BJ (cell line): ENCODE measurements around the gene SLC7A6OS. TPM values are rescaled to one million over a fixed set of nuclear protein-coding genes. Genes with fewer than 3 reads are reported as not detected.

Source experiments
- CTCF ChIA-PET: fragments of 350-600 bp; formaldehyde crosslinking; extraction: SDS; loops from one replicate; lab custom pipeline; 2021; ENCODE audit warnings: antibody characterized with exemption, inconsistent platforms; lab: Yijun Ruan, JAX
- POLR2A ChIA-PET: fragments of 300-600 bp; sonication (Branson Sonifier 250); formaldehyde crosslinking; extraction: SDS; loops from one replicate; lab custom pipeline; 2021; ENCODE audit warnings: antibody characterized with exemption; lab: Charles Lee
- DNase-seq: peaks from one replicate; pipeline ENCODE4 v3.0.0-alpha.2; 2011; ENCODE audit warnings: low read depth
- H3K27me3 ChIP-seq: 2 replicates; pipeline ENCODE4 v1.6.0; 2011; ENCODE audit warnings: low read length; ENCODE audit not compliant: control insufficient read depth, insufficient read depth
- H3K36me3 ChIP-seq: 2 replicates; pipeline ENCODE4 v1.5.1; 2011; ENCODE audit warnings: low read length; ENCODE audit not compliant: control insufficient read depth, insufficient read depth
- H3K4me3 ChIP-seq: 2 replicates; pipeline ENCODE4 v1.5.1; 2011; ENCODE audit warnings: low read depth, mild to moderate bottlenecking, control low read depth, low read length
- polyA plus RNA-seq: library from polyadenylated mRNA; depleted of rRNA; stranded (reverse); fragments of >200 nt; gene quantifications from 2 replicates; pipeline ENCODE4 v1.2.3, GENCODE V29; 2011
- TF ChIP-seq, protein P1 (sequence below): IDR thresholded peaks from 2 replicates; pipeline ENCODE4 v1.5.1; 2011; ENCODE audit warnings: low read depth, mild to moderate bottlenecking, control low read depth, inconsistent platforms, low read length, moderate library complexity; ENCODE audit not compliant: insufficient read depth

The SLC7A6OS gene
- polyA plus RNA-seq, 1 experiment: 5.3 TPM

DNA sequence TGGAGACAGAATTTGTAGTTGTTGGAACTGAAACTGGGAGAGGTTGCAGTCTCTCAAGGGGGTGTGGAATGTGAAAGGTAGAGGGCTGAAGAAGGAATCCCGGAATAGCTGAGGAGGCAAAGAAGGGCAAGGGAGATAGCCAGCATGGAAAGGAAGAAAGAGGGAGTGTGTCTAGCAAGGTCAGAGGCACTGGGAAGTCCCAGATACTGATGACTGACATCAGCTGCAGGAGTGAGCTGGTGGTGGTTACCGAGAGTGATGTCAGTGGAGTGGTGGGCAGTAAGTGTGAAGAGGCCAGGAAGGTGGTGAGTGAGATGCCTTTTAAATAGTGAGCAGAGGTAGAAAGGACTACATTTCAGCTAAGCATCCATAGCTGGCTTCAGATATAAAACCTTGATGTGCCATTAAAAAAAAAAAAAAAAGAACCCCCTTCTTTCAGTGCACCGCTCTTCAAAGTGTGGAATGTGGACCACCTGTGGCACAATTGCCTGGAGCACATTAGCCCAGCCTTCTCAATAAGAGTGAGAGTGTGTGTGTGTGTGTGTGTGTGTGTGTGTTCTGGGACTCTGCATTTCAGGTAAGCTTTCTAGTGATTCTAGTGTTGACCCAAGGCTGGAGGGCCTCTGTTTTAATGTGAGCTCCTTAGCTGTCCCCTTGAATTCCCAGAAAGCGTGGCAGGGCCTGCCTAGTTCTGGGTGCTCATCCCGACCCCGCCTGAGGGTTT, 8.6 kb upstream of the SLC7A6OS start:
- no peak for DNase-seq
- Histone ChIP-seq H3K27me3 (no peaks in the 10 kb centered on the region), H3K36me3 (peaks cover 11% of the 10 kb centered on the region), H3K4me3 (no peak overlapping the region)
- TF ChIP-seq, protein P1, sequence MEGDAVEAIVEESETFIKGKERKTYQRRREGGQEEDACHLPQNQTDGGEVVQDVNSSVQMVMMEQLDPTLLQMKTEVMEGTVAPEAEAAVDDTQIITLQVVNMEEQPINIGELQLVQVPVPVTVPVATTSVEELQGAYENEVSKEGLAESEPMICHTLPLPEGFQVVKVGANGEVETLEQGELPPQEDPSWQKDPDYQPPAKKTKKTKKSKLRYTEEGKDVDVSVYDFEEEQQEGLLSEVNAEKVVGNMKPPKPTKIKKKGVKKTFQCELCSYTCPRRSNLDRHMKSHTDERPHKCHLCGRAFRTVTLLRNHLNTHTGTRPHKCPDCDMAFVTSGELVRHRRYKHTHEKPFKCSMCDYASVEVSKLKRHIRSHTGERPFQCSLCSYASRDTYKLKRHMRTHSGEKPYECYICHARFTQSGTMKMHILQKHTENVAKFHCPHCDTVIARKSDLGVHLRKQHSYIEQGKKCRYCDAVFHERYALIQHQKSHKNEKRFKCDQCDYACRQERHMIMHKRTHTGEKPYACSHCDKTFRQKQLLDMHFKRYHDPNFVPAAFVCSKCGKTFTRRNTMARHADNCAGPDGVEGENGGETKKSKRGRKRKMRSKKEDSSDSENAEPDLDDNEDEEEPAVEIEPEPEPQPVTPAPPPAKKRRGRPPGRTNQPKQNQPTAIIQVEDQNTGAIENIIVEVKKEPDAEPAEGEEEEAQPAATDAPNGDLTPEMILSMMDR: no peak
- ChIA-PET POLR2A (no interaction called here), CTCF (interaction anchor here (0.9 to 13.5 kb wide), 3 partner anchors 9 to 61 kb away, joined by 4 to 310 read pairs (median 4); partner anchors contain the start of genes PRMT7, SLC7A6 and SLC7A6OS)

DNA sequence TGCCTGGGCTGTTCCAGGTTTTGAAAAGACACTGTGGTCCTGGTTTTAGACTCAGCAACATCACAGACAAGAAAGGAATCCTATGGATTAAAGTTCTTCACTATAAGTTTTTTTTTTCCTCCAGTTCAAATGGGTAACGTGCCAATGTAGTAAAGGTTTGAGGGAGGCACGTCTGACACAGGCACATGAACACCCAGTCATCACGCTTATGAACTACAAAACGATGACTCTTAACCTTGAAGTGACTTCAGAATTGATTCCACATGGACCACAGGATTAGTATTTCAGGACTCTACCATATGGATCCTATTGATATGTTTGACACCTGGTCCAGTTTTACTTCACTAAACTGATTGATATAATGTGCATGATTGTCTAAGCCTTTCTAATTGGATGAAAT, 2.4 kb upstream of the SLC7A6OS start:
- TF ChIP-seq, protein P1: no peak
- DNase-seq: no peak
- ChIA-PET POLR2A (no interaction called here), CTCF (no interaction called here)
- H3K4me3 ChIP-seq: no peak overlapping the region
- peaks cover 7% of the 10 kb centered on the region for H3K36me3 ChIP-seq
- H3K27me3 ChIP-seq: no peaks in the 10 kb centered on the region

DNA sequence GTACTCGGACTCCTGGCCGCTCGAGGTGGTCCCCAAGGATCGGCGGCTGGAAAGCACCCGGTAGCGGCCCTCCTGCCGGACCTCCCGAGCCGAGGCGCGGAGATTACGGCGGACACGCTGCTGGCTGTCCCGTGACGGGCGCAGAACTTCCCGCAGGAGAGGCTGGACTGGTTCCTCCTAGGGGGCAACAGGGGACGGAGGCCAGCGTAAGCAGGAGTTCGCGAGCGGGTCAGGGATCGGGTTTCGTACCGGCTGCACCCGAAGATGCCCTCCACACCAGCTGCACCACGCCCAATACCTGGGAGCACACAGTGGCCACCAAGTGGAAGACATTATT, 341 bp downstream of the SLC7A6OS start:
- H3K27me3 ChIP-seq: no peaks in the 10 kb centered on the region
- POLR2A ChIA-PET: interaction anchor here (1.0 kb wide), 2 partner anchors 46 to 52 kb away, joined by 3 to 4 read pairs; partner anchors contain the start of gene SLC7A6
- no peak for DNase-seq
- peaks cover 2% of the 10 kb centered on the region for H3K36me3 ChIP-seq
- peak overlapping the region; percentile 98 for H3K4me3 ChIP-seq
- TF ChIP-seq, protein P1: no peak
- CTCF ChIA-PET: interaction anchor here (0.7 to 2.4 kb wide), 11 partner anchors 10 to 52 kb away, joined by 3 to 22 read pairs (median 4); partner anchors contain the start of gene SLC7A6

DNA sequence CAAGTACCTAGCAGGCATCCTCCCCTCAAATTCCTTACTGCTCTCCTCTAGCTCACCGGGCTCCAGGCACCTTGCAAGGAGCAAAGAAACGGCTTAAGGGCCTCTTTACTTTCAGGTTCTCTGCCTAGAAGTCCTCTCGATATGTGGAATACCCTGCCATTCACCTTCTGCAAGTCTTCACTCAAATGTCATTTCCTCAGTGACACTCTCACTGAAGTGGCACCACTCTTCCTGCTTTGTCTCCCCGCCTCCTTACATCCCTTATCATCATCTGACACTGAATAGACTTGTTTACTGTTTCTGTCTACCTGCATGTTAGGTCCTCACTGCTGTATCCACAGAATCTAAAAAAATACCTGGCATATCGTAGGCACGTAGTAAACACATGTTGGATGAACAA, 947 bp downstream of the SLC7A6OS start:
- peaks cover 2% of the 10 kb centered on the region for H3K36me3 ChIP-seq
- peak overlapping the region; percentile 98 for H3K4me3 ChIP-seq
- H3K27me3 ChIP-seq: no peaks in the 10 kb centered on the region
- ChIA-PET CTCF (interaction anchor here (2.6 kb wide), 1 partner anchor 48 kb away, joined by 10 read pairs; no protein-coding TSS in a partner anchor), POLR2A (no interaction called here)
- DNase-seq: no peak
- TF ChIP-seq, protein P1: no peak

DNA sequence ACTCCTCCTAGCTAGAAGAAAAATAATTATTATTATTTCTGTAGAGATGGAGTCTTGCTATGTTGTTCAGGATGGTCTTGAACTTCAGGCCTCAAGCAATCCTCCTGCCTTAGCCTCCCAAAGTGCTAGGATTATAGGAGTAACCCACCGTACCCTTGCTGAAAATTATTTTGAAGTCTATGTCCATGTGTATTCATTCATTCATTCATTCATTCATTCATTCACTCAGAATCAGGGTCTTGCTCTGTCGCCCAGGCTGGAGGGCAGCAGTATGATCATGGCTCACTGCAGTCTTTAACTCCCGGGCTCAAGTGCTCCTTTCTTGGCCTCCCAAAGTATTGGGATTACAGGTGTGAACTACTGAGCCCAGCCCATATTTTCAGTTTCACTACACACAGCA, 4.1 kb downstream of the SLC7A6OS start:
- POLR2A ChIA-PET: no interaction called here
- DNase-seq: no peak
- TF ChIP-seq, protein P1: no peak
- Histone ChIP-seq H3K4me3 (no peak overlapping the region), H3K27me3 (no peaks in the 10 kb centered on the region), H3K36me3 (peaks cover 10% of the 10 kb centered on the region)
- CTCF ChIA-PET: interaction anchor here (0.9 kb wide), 1 partner anchor 45 kb away, joined by 4 read pairs; no protein-coding TSS in a partner anchor
